ENCODE measurements around the gene ACVR1C. TPM values are rescaled to one million over a fixed set of nuclear protein-coding genes. Genes with fewer than 3 reads are reported as not detected.

ACVR1C gene
- total RNA-seq, 1 experiment from 2014 or later: not detected

- no peak overlapping the region for H3K4me3 ChIP-seq (ENCODE audit: low read depth in 2 of 2, low read length in 2 of 2)
- no peaks in the 10 kb centered on the region for H3K9me3 ChIP-seq (ENCODE audit: control insufficient read depth, insufficient read depth, low read depth, low read length)
- ChIA-PET CTCF (no interaction called here), POLR2A (no interaction called here)
- no peak overlapping the region for H3K27ac ChIP-seq (ENCODE audit: low read length)
- ATAC-seq (no peak), DNase-seq (ENCODE audit: low read depth, low spot score) (no peak)
- intact Hi-C loops (cut with micrococcal nuclease; ENCODE audit: unreplicated experiment) (no loop called here), in situ Hi-C loops (cut with HindIII; ENCODE audit: low pct_unique_long_range_greater_than_20kb, low sequenced_read_pairs) (no loop called here)
- H3K36me3 ChIP-seq (ENCODE audit: control insufficient read depth, insufficient read depth, low read length): no peaks in the 10 kb centered on the region
- no TSS peak for BruUV-seq (replicated peaks)
- TF ChIP-seq TCF7L2 (IDR thresholded peaks at IDR 0.05; ENCODE audit: low read depth, low read length) (no peak), POLR2AphosphoS5 (IDR thresholded peaks at IDR 0.05; ENCODE audit: low read depth, low read length) (no peak)
- TF ChIP-seq, protein P1, sequence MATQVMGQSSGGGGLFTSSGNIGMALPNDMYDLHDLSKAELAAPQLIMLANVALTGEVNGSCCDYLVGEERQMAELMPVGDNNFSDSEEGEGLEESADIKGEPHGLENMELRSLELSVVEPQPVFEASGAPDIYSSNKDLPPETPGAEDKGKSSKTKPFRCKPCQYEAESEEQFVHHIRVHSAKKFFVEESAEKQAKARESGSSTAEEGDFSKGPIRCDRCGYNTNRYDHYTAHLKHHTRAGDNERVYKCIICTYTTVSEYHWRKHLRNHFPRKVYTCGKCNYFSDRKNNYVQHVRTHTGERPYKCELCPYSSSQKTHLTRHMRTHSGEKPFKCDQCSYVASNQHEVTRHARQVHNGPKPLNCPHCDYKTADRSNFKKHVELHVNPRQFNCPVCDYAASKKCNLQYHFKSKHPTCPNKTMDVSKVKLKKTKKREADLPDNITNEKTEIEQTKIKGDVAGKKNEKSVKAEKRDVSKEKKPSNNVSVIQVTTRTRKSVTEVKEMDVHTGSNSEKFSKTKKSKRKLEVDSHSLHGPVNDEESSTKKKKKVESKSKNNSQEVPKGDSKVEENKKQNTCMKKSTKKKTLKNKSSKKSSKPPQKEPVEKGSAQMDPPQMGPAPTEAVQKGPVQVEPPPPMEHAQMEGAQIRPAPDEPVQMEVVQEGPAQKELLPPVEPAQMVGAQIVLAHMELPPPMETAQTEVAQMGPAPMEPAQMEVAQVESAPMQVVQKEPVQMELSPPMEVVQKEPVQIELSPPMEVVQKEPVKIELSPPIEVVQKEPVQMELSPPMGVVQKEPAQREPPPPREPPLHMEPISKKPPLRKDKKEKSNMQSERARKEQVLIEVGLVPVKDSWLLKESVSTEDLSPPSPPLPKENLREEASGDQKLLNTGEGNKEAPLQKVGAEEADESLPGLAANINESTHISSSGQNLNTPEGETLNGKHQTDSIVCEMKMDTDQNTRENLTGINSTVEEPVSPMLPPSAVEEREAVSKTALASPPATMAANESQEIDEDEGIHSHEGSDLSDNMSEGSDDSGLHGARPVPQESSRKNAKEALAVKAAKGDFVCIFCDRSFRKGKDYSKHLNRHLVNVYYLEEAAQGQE (IDR thresholded peaks at IDR 0.05; ENCODE audit: insufficient read depth in 1 of 2, low read depth in 2 of 2, low read length in 1 of 2): no peak
- no peaks in the 10 kb centered on the region for H3K27me3 ChIP-seq (ENCODE audit: control insufficient read depth, insufficient read depth, low read length)
- H3K4me1 ChIP-seq (ENCODE audit: control insufficient read depth, insufficient read depth, low read length): no peaks in the 10 kb centered on the region
Observed at GRCh38 chr2:157672129-157672528, 43.5 kb upstream of the ACVR1C start.

GRCh38 chr2:157662401-157662800 lies 33.7 kb upstream of the ACVR1C start:
- Histone ChIP-seq H3K4me3 (ENCODE audit: low read depth in 2 of 2, low read length in 2 of 2) (no peak overlapping the region), H3K27me3 (ENCODE audit: control insufficient read depth, insufficient read depth, low read length) (no peaks in the 10 kb centered on the region; the same call in 1 of the 2 replicates), H3K27ac (ENCODE audit: low read length) (no peak overlapping the region), H3K4me1 (ENCODE audit: control insufficient read depth, insufficient read depth, low read length) (no peaks in the 10 kb centered on the region), H3K9me3 (ENCODE audit: control insufficient read depth, insufficient read depth, low read depth, low read length) (no peaks in the 10 kb centered on the region), H3K36me3 (ENCODE audit: control insufficient read depth, insufficient read depth, low read length) (no peaks in the 10 kb centered on the region)
- in situ Hi-C loops (cut with HindIII; ENCODE audit: low pct_unique_long_range_greater_than_20kb, low sequenced_read_pairs) (no loop called here), intact Hi-C loops (cut with micrococcal nuclease; ENCODE audit: unreplicated experiment) (no loop called here)
- ATAC-seq: no peak
- no peak for DNase-seq (ENCODE audit: low read depth, low spot score)
- no peak for TF ChIP-seq TCF7L2 (IDR thresholded peaks at IDR 0.05; ENCODE audit: low read depth, low read length)
- TF ChIP-seq POLR2AphosphoS5 (IDR thresholded peaks at IDR 0.05; ENCODE audit: low read depth, low read length): no peak
- no peak for TF ChIP-seq CTCF (IDR thresholded peaks at IDR 0.05)
- TF ChIP-seq, protein P1 (IDR thresholded peaks at IDR 0.05; ENCODE audit: insufficient read depth in 1 of 2, low read depth in 2 of 2, low read length in 1 of 2): no peak
- TF ChIP-seq SIN3A (IDR thresholded peaks at IDR 0.05; ENCODE audit: borderline replicate concordance, insufficient read depth, low read depth, low read length): no peak
- POLR2A ChIA-PET: no interaction called here
- BruUV-seq (replicated peaks): no TSS peak
- CTCF ChIA-PET: no interaction called here
